AG09309 (cell line): ENCODE data around the gene MTSS2.

Source experiments
- DNase-seq: peaks from one replicate; pipeline ENCODE4 v3.0.0-alpha.2; 2010; ENCODE audit warnings: low read depth
- H3K4me3 ChIP-seq: 2 replicates; pipeline ENCODE4 v1.5.1; 2011; ENCODE audit warnings: mild to moderate bottlenecking, low read depth, low read length, moderate library complexity; ENCODE audit not compliant: control insufficient read depth
- CTCF ChIP-seq: IDR thresholded peaks from 2 replicates; pipeline ENCODE4 v1.5.1; 2011; ENCODE audit warnings: mild to moderate bottlenecking, low read depth, low read length, inconsistent platforms; ENCODE audit not compliant: insufficient read depth, control insufficient read depth; ENCODE audit errors: missing control alignments

The MTSS2 gene

GRCh38 chr16:70691223-70692129 is 5.6 kb upstream of the MTSS2 start:
- DNase-seq, result peak; percentile 98
- no peak for TF ChIP-seq CTCF
- H3K4me3 ChIP-seq, result no peak overlapping the region

- H3K4me3 ChIP-seq, result no peak overlapping the region
- DNase-seq, result no peak
- no peak for TF ChIP-seq CTCF
These were observed 4.4 kb upstream of the MTSS2 start for GRCh38 chr16:70689970-70690891.

DNA sequence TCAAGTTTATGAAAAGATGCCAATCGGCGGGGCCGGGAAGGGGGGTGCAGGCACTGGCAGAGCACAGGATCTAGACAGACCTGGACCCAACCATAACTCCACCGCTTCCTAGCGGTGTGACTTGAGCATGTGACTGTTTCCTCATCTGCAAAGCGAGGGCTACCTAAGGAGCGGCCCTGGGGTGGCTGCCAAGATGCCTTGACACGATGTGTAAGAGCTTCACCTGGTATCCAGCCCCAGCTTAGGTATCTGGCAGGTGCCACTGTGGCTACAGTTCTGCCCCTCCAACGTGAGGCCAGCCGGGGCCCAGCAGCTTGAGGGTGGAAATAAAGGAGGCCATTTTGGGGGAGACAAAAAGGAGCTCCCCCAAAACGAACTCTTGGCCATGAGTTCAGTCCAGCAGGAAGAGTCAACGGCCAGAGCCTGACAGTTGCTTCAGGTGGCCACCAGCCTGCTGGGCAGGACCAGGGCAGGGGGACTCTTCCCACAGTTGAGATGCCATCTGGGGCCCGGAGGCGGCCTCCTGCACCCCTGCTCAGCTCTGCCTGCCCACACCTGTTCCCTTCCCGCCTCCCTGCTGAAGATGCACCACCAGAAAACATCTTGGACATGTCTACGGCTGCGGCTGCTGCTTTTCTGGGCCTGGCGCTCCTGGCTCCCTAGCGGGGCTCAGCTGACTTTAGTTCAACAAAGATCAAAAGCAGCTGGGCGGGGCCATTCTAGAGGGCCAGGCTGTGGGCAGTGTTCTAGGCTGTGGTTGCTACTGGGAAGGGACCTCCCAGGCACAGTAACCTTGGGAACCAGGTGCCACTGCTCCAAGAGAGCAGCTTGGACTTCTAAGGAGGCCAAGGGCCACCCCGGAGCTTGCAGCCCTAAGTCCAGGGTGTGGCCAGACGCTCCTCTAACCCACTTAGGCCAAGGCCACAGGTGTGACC is 3.4 kb upstream of the MTSS2 start:
- no peak for TF ChIP-seq CTCF

DNA sequence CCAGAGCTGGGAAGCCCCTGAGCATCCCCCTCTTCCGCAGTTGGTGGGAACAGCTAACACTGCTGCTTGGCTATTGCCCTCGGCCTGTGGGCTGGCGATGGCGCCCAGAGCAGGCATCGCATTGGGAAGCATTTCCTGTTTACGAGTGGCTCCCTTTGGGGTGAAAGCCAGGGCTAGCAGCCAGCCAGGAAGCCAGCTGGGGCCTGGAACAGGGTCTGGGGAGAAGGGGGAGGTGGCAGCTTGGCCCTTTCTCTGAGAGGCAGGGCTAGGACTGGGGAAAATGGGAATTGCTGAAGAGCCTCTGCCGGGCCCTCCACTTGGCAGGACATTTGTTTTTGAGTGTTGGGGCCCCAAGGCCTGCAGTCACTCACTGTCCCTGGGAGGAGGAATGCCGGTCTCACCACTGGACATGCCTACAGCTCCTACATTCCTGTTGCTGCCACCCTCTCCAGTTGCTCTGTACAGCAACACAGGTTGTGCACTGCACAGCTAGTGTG is 2.4 kb upstream of the MTSS2 start:
- H3K4me3 ChIP-seq, result no peak overlapping the region
- DNase-seq, result no peak
- TF ChIP-seq CTCF, result no peak

More for the DNA sequence above, 3.4 kb upstream of the MTSS2 start:
- DNase-seq, result no peak
- no peak overlapping the region for H3K4me3 ChIP-seq

DNA sequence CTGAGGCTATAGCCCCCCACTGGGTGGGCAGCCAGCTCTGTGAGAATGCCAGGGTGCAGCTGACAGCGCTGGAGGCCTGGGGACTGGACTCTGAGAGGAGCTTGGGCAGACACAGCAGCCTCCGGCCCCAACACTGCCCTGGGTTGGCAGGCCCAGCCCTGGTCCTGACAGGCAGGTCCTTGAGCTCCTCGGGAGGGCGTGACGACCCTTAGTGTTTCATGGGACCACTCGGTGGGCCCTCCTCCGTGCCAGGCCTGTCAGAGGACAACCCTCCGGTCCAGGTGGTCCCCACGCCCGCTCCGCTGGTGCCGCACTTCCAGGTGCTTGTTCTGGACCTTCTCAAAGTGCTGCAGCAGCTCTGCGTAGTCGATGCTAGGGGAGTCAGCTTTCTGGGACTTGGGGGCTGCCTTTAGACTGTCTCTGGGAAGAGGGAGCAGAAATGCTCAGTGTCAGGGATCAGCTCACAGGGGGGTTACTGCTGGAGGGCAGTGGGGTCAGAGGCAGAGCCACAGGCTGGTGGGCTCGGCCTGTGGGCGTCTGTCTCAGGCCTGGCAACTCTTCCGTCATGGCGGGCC is 1.9 kb upstream of the MTSS2 start:
- no peak for DNase-seq
- TF ChIP-seq CTCF, result no peak
- no peak overlapping the region for H3K4me3 ChIP-seq
